NT2/D1 (cell line): ENCODE results near the gene ELP2.
A peak's percentile ranks its signal among the peaks of the same experiment; 100 is the strongest.
"Not testable (repeated sequence)": the region's sequence is repeated elsewhere in the genome, so short reads cannot be mapped to it uniquely, and the experiment has no call there.

Source experiments
- DNase-seq: peaks from one replicate; pipeline ENCODE4 v3.0.0-alpha.2; 2011; ENCODE audit warnings: low read depth, low spot score
- H3K27me3 ChIP-seq: 2 replicates; pipeline ENCODE4 v1.6.0; 2011; ENCODE audit warnings: mild to moderate bottlenecking; ENCODE audit not compliant: insufficient read length, insufficient read depth
- H3K36me3 ChIP-seq: 2 replicates; pipeline ENCODE4 v1.6.1; 2011; ENCODE audit warnings: mild to moderate bottlenecking, low read length, mixed read lengths; ENCODE audit not compliant: insufficient read depth, insufficient read length
- H3K4me1 ChIP-seq: 2 replicates; pipeline ENCODE4 v1.5.1; 2011; ENCODE audit not compliant: insufficient read depth, insufficient read length
- H3K4me3 ChIP-seq: 2 replicates; pipeline ENCODE4 v1.5.1; 2011; ENCODE audit warnings: low read depth; ENCODE audit not compliant: insufficient read length
- H3K9ac ChIP-seq: 2 replicates; pipeline ENCODE4 v1.6.0; 2011; ENCODE audit warnings: low read depth; ENCODE audit not compliant: insufficient read length
- H3K9me3 ChIP-seq: 2 replicates; pipeline ENCODE4 v1.5.1; 2011; ENCODE audit warnings: mild to moderate bottlenecking, low read length; ENCODE audit not compliant: insufficient read depth
- SUZ12 ChIP-seq: IDR thresholded peaks from 2 replicates; pipeline ENCODE4 v1.6.1; 2011; ENCODE audit not compliant: insufficient read length, insufficient read depth; ENCODE audit errors: extremely low read depth
- YY1 ChIP-seq: IDR thresholded peaks from 2 replicates; pipeline ENCODE4 v1.6.1; 2011; ENCODE audit not compliant: insufficient read length, insufficient read depth
- ZNF274 ChIP-seq: IDR thresholded peaks from 2 replicates; pipeline ENCODE4 v1.6.1; 2011; ENCODE audit warnings: mild to moderate bottlenecking, low read depth, low read length

Gene ELP2, protein sequence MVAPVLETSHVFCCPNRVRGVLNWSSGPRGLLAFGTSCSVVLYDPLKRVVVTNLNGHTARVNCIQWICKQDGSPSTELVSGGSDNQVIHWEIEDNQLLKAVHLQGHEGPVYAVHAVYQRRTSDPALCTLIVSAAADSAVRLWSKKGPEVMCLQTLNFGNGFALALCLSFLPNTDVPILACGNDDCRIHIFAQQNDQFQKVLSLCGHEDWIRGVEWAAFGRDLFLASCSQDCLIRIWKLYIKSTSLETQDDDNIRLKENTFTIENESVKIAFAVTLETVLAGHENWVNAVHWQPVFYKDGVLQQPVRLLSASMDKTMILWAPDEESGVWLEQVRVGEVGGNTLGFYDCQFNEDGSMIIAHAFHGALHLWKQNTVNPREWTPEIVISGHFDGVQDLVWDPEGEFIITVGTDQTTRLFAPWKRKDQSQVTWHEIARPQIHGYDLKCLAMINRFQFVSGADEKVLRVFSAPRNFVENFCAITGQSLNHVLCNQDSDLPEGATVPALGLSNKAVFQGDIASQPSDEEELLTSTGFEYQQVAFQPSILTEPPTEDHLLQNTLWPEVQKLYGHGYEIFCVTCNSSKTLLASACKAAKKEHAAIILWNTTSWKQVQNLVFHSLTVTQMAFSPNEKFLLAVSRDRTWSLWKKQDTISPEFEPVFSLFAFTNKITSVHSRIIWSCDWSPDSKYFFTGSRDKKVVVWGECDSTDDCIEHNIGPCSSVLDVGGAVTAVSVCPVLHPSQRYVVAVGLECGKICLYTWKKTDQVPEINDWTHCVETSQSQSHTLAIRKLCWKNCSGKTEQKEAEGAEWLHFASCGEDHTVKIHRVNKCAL

GRCh38 chr18:36129300-36130038, at the start of gene ELP2, which contains the start of gene SLC39A6:
TSS of gene ELP2 (plus strand) at chr18:36129899. CDS start at chr18:36129934, 35 bp downstream.
TSS of gene SLC39A6 (minus strand) at chr18:36129340. CDS start at chr18:36127007, 2,333 bp downstream.
- H3K9me3 ChIP-seq = no peaks in the 10 kb centered on the region
- H3K27me3 ChIP-seq = peaks cover 4% of the 10 kb centered on the region
- peak within 1 kb of the TSS; percentile 84 for H3K4me3 ChIP-seq
- peaks cover 28% of the 10 kb centered on the region for H3K36me3 ChIP-seq
- TF ChIP-seq SUZ12 (no peak), YY1 (peak; percentile 34)
- peaks cover 2% of the 10 kb centered on the region for H3K4me1 ChIP-seq
- peak; percentile 87 for DNase-seq
- H3K9ac ChIP-seq = peak within 1 kb of the TSS; percentile 92

DNA sequence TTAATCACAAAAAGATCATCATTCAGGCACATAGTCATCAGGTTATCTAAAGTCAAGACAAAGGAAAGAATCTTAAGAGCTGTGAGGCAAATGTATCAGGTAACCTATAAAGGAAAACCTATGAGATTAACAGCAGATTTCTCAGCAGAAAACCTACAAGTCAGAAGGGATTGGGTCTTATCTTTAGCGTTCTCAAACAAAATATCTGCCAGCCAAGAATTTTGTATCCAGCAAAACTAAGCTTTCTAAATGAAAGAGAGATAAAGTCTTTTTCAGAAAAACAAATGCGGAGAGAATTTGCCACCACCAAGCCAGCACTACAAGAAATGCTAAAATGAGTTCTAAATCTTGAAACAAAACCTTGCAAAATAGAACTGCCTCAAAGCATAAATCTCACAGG, 48.6 kb upstream of the ELP2 start:
- not testable (repeated sequence) for DNase-seq, H3K4me3 ChIP-seq, H3K9me3 ChIP-seq, H3K36me3 ChIP-seq, H3K4me1 ChIP-seq, H3K27me3 ChIP-seq, H3K9ac ChIP-seq

DNA sequence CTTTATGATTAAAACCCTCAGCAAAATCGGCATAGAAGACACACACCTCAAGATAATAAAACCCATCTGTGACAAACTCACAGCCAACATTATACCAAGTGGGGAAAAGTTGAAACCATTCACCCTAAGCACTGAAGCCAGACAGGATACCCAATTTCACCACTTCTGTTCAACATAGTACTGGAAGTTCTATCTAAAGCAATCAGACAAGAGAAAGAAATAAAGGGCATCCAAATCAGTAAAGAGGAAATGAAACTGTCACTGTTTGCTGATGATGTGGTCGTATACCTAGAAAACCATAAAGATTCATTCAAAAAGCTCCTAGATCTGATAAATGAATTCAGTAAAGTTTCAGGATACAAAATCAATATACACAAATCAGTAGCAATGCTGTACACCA, 46.0 kb upstream of the ELP2 start:
- H3K9me3 ChIP-seq = peaks cover 6% of the 10 kb centered on the region; the same call in 1 of the 2 replicates
- H3K36me3 ChIP-seq = no peaks in the 10 kb centered on the region
- H3K27me3 ChIP-seq = no peaks in the 10 kb centered on the region
- H3K4me3 ChIP-seq = no peak overlapping the region
- TF ChIP-seq SUZ12 (no peak), YY1 (no peak), ZNF274 (no peak)
- no peak for DNase-seq
- H3K4me1 ChIP-seq = no peaks in the 10 kb centered on the region
- H3K9ac ChIP-seq = no peak overlapping the region

DNA sequence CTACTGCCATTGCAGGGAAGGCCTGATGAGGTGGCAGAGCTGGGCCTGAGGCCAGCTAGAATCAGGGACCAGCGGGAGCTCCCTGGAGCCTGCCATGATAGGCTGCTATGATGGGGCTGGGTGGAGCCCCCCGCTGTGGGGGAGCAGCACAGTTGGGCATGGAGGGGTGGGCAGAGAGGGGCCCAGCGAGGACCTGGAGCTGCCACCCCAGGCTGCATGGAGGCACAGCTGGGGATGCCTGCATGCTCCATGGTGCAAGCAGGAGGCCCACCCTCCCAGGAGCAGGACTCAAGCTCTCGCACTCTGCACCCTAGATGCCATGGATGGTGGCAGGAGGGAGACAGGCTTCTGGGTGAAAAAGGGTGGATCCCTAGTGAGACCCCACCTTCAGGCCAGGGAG, 44.5 kb upstream of the ELP2 start:
- Histone ChIP-seq H3K4me1 (no peaks in the 10 kb centered on the region), H3K4me3 (no peak overlapping the region), H3K36me3 (no peaks in the 10 kb centered on the region), H3K9me3 (0 out of 2 replicates have a peak, but pooled peaks cover under 1% of the 10 kb centered on the region), H3K27me3 (no peaks in the 10 kb centered on the region), H3K9ac (no peak overlapping the region)
- DNase-seq = no peak
- TF ChIP-seq SUZ12 (no peak), YY1 (no peak), ZNF274 (no peak)

- TF ChIP-seq YY1 (no peak), SUZ12 (no peak), ZNF274 (no peak)
- DNase-seq = no peak
- H3K9ac ChIP-seq = no peak overlapping the region
- no peaks in the 10 kb centered on the region for H3K4me1 ChIP-seq
- no peaks in the 10 kb centered on the region for H3K9me3 ChIP-seq
- no peak overlapping the region for H3K4me3 ChIP-seq
- no peaks in the 10 kb centered on the region for H3K27me3 ChIP-seq
- no peaks in the 10 kb centered on the region for H3K36me3 ChIP-seq
Observed at GRCh38 chr18:36086186-36086585, 43.5 kb upstream of the ELP2 start.

DNA sequence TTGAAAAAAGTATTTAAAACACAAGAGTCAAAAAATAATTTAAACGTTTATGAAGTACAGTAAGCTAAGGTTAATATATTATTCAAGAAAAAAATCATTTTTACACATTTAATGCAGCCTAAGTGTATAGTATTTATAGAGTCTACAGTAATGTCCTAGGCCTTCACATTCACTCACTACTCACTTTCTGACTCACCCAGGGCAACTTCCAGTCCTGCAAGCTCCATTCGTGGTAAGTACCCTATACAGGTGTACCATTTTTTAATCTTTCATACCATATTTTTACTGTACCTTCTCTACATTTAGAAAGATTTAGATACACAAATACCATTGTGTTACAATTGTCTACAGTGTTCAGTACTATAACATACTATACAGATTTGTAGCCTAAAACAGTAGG, 41.4 kb upstream of the ELP2 start:
- Histone ChIP-seq H3K36me3 (no peaks in the 10 kb centered on the region), H3K9ac (no peak overlapping the region), H3K9me3 (no peaks in the 10 kb centered on the region), H3K27me3 (no peaks in the 10 kb centered on the region), H3K4me1 (no peaks in the 10 kb centered on the region), H3K4me3 (no peak overlapping the region)
- no peak for DNase-seq
- no peak for TF ChIP-seq SUZ12
- no peak for TF ChIP-seq ZNF274
- TF ChIP-seq YY1 = no peak

DNA sequence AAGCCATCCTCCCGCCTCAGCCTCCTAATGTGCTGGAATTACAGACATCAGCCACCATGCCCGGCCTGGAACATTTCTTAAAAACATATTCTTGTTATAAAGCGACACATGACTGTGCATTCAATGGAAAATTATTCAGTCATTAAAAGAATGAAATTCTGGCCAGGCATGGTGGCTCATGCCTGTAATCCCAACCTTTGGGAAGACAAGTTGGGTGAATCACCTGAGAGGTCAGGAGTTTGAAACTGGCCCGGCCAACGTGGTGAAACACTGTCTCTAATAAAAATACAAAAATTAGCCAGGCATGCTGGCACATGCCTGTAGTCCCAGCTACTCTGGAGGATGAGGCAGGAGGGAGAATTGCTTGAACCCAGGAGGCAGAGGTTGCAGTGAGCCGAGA, 40.7 kb upstream of the ELP2 start:
- TF ChIP-seq SUZ12 = no peak

DNA sequence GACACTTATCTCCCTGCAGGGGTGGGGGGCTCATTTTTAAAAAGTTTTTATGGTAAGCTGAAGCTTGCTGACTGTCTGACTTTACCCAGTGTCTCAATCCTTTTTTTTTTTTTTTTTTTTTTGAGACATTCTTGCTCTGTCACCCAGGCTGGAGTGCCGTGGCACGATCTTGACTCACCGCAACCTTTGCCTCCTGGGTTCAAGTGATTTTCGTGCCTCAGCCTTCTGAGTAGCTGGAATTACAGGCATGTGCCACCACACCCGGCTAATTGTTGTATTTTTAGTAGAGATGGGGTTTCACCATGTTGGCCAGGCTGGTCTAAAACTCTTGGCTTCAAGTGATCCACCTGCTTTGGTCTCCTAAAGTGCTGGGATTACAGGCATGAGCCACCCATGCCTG, 37.6 kb upstream of the ELP2 start:
- H3K9me3 ChIP-seq, H3K4me3 ChIP-seq, DNase-seq, H3K4me1 ChIP-seq, H3K9ac ChIP-seq, H3K27me3 ChIP-seq, H3K36me3 ChIP-seq: not testable (repeated sequence)

More for the DNA sequence above, 40.7 kb upstream of the ELP2 start:
- Histone ChIP-seq H3K9me3 (no peaks in the 10 kb centered on the region), H3K9ac (no peak overlapping the region), H3K4me3 (no peak overlapping the region), H3K27me3 (no peaks in the 10 kb centered on the region), H3K4me1 (no peaks in the 10 kb centered on the region), H3K36me3 (no peaks in the 10 kb centered on the region)
- no peak for DNase-seq
